ENCODE measurements around the gene MAP3K19. TPM values are rescaled to one million over a fixed set of nuclear protein-coding genes. Genes with fewer than 3 reads are reported as not detected.
A peak's percentile ranks its signal among the peaks of the same experiment; 100 is the strongest.

The MAP3K19 gene
- total RNA-seq, 1 experiment from 2014 or later, result not detected

DNA sequence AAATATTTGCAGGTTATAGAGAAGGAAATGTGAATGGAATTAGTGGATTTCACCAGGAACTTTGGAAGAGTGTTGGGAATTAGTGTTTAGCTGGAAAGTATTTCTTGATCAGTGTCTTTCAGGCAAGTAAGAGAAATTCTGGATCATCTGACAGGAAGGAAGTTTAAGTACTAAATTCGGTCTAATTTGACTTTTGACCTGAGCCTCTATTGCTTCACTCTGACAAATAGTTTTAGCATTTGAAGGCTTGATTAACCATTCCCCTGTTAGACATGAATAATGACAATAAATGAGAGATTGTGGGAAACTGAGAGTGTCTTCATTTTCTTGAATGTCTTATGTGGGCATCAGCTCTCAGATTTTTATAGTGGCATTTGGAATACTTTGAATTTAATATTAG, 112.6 kb downstream of the MAP3K19 start (continued):
- TF ChIP-seq, protein P1, sequence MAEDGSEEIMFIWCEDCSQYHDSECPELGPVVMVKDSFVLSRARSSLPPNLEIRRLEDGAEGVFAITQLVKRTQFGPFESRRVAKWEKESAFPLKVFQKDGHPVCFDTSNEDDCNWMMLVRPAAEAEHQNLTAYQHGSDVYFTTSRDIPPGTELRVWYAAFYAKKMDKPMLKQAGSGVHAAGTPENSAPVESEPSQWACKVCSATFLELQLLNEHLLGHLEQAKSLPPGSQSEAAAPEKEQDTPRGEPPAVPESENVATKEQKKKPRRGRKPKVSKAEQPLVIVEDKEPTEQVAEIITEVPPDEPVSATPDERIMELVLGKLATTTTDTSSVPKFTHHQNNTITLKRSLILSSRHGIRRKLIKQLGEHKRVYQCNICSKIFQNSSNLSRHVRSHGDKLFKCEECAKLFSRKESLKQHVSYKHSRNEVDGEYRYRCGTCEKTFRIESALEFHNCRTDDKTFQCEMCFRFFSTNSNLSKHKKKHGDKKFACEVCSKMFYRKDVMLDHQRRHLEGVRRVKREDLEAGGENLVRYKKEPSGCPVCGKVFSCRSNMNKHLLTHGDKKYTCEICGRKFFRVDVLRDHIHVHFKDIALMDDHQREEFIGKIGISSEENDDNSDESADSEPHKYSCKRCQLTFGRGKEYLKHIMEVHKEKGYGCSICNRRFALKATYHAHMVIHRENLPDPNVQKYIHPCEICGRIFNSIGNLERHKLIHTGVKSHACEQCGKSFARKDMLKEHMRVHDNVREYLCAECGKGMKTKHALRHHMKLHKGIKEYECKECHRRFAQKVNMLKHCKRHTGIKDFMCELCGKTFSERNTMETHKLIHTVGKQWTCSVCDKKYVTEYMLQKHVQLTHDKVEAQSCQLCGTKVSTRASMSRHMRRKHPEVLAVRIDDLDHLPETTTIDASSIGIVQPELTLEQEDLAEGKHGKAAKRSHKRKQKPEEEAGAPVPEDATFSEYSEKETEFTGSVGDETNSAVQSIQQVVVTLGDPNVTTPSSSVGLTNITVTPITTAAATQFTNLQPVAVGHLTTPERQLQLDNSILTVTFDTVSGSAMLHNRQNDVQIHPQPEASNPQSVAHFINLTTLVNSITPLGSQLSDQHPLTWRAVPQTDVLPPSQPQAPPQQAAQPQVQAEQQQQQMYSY (CRISPR knock-in tag; IDR thresholded peaks at IDR 0.05), result no peak
- TF ChIP-seq, protein P2, sequence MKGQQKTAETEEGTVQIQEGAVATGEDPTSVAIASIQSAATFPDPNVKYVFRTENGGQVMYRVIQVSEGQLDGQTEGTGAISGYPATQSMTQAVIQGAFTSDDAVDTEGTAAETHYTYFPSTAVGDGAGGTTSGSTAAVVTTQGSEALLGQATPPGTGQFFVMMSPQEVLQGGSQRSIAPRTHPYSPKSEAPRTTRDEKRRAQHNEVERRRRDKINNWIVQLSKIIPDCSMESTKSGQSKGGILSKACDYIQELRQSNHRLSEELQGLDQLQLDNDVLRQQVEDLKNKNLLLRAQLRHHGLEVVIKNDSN (CRISPR knock-in tag; IDR thresholded peaks at IDR 0.05), result no peak
- no peak for TF ChIP-seq CBFB (CRISPR knock-in tag; IDR thresholded peaks at IDR 0.05; ENCODE audit: low read depth)
- TF ChIP-seq ZNF317 (CRISPR knock-in tag; IDR thresholded peaks at IDR 0.05; ENCODE audit: borderline replicate concordance, low read depth), result no peak
- TF ChIP-seq GRHL2 (CRISPR knock-in tag; IDR thresholded peaks at IDR 0.05; ENCODE audit: insufficient replicate concordance, severe bottlenecking), result no peak
- TF ChIP-seq, protein P3, sequence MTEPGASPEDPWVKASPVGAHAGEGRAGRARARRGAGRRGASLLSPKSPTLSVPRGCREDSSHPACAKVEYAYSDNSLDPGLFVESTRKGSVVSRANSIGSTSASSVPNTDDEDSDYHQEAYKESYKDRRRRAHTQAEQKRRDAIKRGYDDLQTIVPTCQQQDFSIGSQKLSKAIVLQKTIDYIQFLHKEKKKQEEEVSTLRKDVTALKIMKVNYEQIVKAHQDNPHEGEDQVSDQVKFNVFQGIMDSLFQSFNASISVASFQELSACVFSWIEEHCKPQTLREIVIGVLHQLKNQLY (CRISPR knock-in tag; IDR thresholded peaks at IDR 0.05), result no peak
- TF ChIP-seq, protein P4, sequence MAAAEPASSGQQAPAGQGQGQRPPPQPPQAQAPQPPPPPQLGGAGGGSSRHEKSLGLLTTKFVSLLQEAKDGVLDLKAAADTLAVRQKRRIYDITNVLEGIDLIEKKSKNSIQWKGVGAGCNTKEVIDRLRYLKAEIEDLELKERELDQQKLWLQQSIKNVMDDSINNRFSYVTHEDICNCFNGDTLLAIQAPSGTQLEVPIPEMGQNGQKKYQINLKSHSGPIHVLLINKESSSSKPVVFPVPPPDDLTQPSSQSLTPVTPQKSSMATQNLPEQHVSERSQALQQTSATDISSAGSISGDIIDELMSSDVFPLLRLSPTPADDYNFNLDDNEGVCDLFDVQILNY (CRISPR knock-in tag; IDR thresholded peaks at IDR 0.05), result no peak

DNA sequence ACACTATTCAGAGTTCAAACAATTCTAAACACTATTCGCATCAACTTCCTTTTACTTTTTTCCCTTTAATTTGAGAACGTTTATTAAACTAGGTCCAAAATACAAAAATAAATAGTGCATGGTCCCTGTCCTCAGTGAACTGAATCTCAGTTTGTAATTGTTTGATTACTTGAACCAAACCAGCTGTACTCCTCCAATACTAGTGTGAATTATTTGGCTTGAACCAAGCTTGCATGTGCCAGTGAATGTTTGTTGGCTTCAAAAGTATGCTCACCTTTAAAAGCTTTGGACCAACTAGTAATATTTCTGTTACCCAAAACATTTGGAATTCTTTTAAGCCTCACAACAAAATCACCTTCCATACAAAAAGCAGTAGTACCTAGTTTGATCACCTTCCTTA, 113.1 kb downstream of the MAP3K19 start:
- peak overlapping the region; percentile 81; the same call in 1 of the 2 replicates for H3K27ac Mint-ChIP-seq

More for the DNA sequence above, 113.1 kb downstream of the MAP3K19 start:
- peaks cover 23% of the 10 kb centered on the region for H3K4me1 Mint-ChIP-seq
- DNase-seq (ENCODE audit: low spot score) (no peak), ATAC-seq (no peak)
- H3K4me3 Mint-ChIP-seq, result no peak overlapping the region
- no peaks in the 10 kb centered on the region for H3K27me3 Mint-ChIP-seq (ENCODE audit: low read depth)
- peaks cover 17% of the 10 kb centered on the region for H3K36me3 Mint-ChIP-seq
- H3K9me3 Mint-ChIP-seq, result no peaks in the 10 kb centered on the region
- TF ChIP-seq, protein P5, sequence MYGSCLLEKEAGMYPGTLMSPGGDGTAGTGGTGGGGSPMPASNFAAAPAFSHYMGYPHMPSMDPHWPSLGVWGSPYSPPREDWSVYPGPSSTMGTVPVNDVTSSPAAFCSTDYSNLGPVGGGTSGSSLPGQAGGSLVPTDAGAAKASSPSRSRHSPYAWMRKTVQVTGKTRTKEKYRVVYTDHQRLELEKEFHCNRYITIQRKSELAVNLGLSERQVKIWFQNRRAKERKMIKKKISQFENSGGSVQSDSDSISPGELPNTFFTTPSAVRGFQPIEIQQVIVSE (CRISPR knock-in tag; IDR thresholded peaks at IDR 0.05; ENCODE audit: borderline replicate concordance), result no peak
- TF ChIP-seq TEAD1 (CRISPR knock-in tag; IDR thresholded peaks at IDR 0.05) (no peak), NR2C2 (CRISPR knock-in tag; IDR thresholded peaks at IDR 0.05) (no peak), CBFB (CRISPR knock-in tag; IDR thresholded peaks at IDR 0.05; ENCODE audit: low read depth) (no peak), ZNF423 (CRISPR knock-in tag; IDR thresholded peaks at IDR 0.05) (no peak), ZNF263 (CRISPR knock-in tag; IDR thresholded peaks at IDR 0.05; ENCODE audit: low read depth) (no peak)
- TF ChIP-seq, protein P2 (CRISPR knock-in tag; IDR thresholded peaks at IDR 0.05), result no peak
- TF ChIP-seq, protein P6, sequence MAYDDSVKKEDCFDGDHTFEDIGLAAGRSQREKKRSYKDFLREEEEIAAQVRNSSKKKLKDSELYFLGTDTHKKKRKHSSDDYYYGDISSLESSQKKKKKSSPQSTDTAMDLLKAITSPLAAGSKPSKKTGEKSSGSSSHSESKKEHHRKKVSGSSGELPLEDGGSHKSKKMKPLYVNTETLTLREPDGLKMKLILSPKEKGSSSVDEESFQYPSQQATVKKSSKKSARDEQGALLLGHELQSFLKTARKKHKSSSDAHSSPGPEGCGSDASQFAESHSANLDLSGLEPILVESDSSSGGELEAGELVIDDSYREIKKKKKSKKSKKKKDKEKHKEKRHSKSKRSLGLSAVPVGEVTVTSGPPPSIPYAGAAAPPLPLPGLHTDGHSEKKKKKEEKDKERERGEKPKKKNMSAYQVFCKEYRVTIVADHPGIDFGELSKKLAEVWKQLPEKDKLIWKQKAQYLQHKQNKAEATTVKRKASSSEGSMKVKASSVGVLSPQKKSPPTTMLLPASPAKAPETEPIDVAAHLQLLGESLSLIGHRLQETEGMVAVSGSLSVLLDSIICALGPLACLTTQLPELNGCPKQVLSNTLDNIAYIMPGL (CRISPR knock-in tag; IDR thresholded peaks at IDR 0.05), result no peak
- TF ChIP-seq, protein P7, sequence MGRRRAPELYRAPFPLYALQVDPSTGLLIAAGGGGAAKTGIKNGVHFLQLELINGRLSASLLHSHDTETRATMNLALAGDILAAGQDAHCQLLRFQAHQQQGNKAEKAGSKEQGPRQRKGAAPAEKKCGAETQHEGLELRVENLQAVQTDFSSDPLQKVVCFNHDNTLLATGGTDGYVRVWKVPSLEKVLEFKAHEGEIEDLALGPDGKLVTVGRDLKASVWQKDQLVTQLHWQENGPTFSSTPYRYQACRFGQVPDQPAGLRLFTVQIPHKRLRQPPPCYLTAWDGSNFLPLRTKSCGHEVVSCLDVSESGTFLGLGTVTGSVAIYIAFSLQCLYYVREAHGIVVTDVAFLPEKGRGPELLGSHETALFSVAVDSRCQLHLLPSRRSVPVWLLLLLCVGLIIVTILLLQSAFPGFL (CRISPR knock-in tag; IDR thresholded peaks at IDR 0.05; ENCODE audit: borderline replicate concordance), result no peak
- TF ChIP-seq, protein P8, sequence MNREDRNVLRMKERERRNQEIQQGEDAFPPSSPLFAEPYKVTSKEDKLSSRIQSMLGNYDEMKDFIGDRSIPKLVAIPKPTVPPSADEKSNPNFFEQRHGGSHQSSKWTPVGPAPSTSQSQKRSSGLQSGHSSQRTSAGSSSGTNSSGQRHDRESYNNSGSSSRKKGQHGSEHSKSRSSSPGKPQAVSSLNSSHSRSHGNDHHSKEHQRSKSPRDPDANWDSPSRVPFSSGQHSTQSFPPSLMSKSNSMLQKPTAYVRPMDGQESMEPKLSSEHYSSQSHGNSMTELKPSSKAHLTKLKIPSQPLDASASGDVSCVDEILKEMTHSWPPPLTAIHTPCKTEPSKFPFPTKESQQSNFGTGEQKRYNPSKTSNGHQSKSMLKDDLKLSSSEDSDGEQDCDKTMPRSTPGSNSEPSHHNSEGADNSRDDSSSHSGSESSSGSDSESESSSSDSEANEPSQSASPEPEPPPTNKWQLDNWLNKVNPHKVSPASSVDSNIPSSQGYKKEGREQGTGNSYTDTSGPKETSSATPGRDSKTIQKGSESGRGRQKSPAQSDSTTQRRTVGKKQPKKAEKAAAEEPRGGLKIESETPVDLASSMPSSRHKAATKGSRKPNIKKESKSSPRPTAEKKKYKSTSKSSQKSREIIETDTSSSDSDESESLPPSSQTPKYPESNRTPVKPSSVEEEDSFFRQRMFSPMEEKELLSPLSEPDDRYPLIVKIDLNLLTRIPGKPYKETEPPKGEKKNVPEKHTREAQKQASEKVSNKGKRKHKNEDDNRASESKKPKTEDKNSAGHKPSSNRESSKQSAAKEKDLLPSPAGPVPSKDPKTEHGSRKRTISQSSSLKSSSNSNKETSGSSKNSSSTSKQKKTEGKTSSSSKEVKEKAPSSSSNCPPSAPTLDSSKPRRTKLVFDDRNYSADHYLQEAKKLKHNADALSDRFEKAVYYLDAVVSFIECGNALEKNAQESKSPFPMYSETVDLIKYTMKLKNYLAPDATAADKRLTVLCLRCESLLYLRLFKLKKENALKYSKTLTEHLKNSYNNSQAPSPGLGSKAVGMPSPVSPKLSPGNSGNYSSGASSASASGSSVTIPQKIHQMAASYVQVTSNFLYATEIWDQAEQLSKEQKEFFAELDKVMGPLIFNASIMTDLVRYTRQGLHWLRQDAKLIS (CRISPR knock-in tag; IDR thresholded peaks at IDR 0.05; ENCODE audit: borderline replicate concordance), result no peak
- TF ChIP-seq, protein P9, sequence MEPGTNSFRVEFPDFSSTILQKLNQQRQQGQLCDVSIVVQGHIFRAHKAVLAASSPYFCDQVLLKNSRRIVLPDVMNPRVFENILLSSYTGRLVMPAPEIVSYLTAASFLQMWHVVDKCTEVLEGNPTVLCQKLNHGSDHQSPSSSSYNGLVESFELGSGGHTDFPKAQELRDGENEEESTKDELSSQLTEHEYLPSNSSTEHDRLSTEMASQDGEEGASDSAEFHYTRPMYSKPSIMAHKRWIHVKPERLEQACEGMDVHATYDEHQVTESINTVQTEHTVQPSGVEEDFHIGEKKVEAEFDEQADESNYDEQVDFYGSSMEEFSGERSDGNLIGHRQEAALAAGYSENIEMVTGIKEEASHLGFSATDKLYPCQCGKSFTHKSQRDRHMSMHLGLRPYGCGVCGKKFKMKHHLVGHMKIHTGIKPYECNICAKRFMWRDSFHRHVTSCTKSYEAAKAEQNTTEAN (CRISPR knock-in tag; IDR thresholded peaks at IDR 0.05), result no peak
- TF ChIP-seq, protein P4 (CRISPR knock-in tag; IDR thresholded peaks at IDR 0.05), result no peak
- CTCF ChIA-PET, result no interaction called here
- POLR2A ChIA-PET, result no interaction called here

Data from WTC11 (cell line).